ENCODE data around the gene DHX8. TPM values are rescaled to one million over a fixed set of nuclear protein-coding genes. Genes with fewer than 3 reads are reported as not detected.

DHX8 gene
- total and polyA plus RNA-seq, 2 of the 4 experiments (the other 2 are of a cell fraction) = 21.8 to 50.0 TPM

- POLR2A ChIA-PET (ENCODE audit: unreplicated experiment) = no interaction called here
These were observed 75.0 kb downstream of the DHX8 start for GRCh38 chr17:43558805-43559160.

More at GRCh38 chr17:43558805-43559160, 75.0 kb downstream of the DHX8 start:
- Histone ChIP-seq H4K8ac (ENCODE audit: low read depth in 2 of 2, low read length in 2 of 2) (no peak overlapping the region), H3K56ac (ENCODE audit: extremely low read depth, insufficient read depth, low read length) (no peak overlapping the region), H2BK15ac (ENCODE audit: low read depth, low read length) (no peak overlapping the region), H2BK5ac (ENCODE audit: low read depth, low read length, poor library complexity, severe bottlenecking) (no peak overlapping the region), H3K23ac (ENCODE audit: low read depth, low read length) (no peak overlapping the region), H3K4me3 (ENCODE audit: insufficient read depth, low read depth, low read length) (no peak overlapping the region), H2AFZ (replicated peaks; ENCODE audit: low read length, poor library complexity) (no peak overlapping the region), H3K36me3 (ENCODE audit: control insufficient read depth, insufficient read depth, low read length) (no peaks in the 10 kb centered on the region), H3K9me3 (ENCODE audit: control insufficient read depth, insufficient read depth, low read length) (no peaks in the 10 kb centered on the region), H3K9me1 (ENCODE audit: insufficient read depth, low read length) (0 out of 2 replicates have a peak, but pooled peaks cover 4% of the 10 kb centered on the region), H2AK9ac (replicated peaks; ENCODE audit: low read depth, low read length, poor library complexity) (peak overlapping the region; percentile 17), H4K20me1 (ENCODE audit: insufficient read depth, low read length) (no peaks in the 10 kb centered on the region), H4K5ac (ENCODE audit: low read depth, low read length) (no peak overlapping the region), H3K18ac (ENCODE audit: low read depth, low read length) (no peak overlapping the region), H2AK5ac (ENCODE audit: low read depth, low read length) (no peak overlapping the region), H3K14ac (replicated peaks; ENCODE audit: low read depth, low read length) (no peak overlapping the region), H3K27me3 (ENCODE audit: control insufficient read depth, insufficient read depth, low read length) (no peaks in the 10 kb centered on the region; the same call in 1 of the 2 replicates), H3K79me1 (ENCODE audit: low read depth in 1 of 2, low read length in 2 of 2) (no peaks in the 10 kb centered on the region), H3K27ac (ENCODE audit: insufficient read depth, low read length) (no peak overlapping the region), H3K9ac (ENCODE audit: low read depth, low read length) (no peak overlapping the region), H3K4ac (ENCODE audit: low read depth, low read length) (no peak overlapping the region), H2BK120ac (ENCODE audit: low read depth, low read length) (no peak overlapping the region), H2BK20ac (ENCODE audit: low read depth, low read length) (no peak overlapping the region), H4K91ac (ENCODE audit: insufficient read depth, low read depth, low read length) (no peak overlapping the region), H3K4me2 (ENCODE audit: low read depth, low read length) (no peak overlapping the region), H3K4me1 (ENCODE audit: control insufficient read depth, insufficient read depth, low read length) (peaks cover 3% of the 10 kb centered on the region)
- no TSS peak for BruUV-seq (replicated peaks)
- ATAC-seq (ENCODE audit: low read depth) (no peak), DNase-seq (no peak)
- CTCF ChIA-PET = no interaction called here
- WGBS, 2 experiments (ENCODE audit: extremely low coverage in 2 of 2, insufficient read length in 1 of 2) = no CpG with 5 or more reads among the region's 5 CpGs
- TF ChIP-seq POLR2A (IDR thresholded peaks at IDR 0.05; ENCODE audit: low read depth, low read length) = no peak
- no peak for TF ChIP-seq CHD1 (IDR thresholded peaks at IDR 0.05; ENCODE audit: low read depth, low read length)
- TF ChIP-seq RFX5 (IDR thresholded peaks at IDR 0.05; ENCODE audit: low read depth, low read length) = no peak
- no peak for TF ChIP-seq MAZ (IDR thresholded peaks at IDR 0.05; ENCODE audit: borderline replicate concordance, low read depth, low read length)
- TF ChIP-seq RAD21 (IDR thresholded peaks at IDR 0.05; ENCODE audit: low read length) = no peak
- no peak for TF ChIP-seq SMC3 (IDR thresholded peaks at IDR 0.05; ENCODE audit: low read depth, low read length)
- TF ChIP-seq CEBPB (IDR thresholded peaks at IDR 0.05; ENCODE audit: low read depth, low read length) = no peak
- TF ChIP-seq CTCF (conservative IDR thresholded peaks at IDR 0.05; ENCODE audit: low read depth, low read length) = no peak
- TF ChIP-seq FOS (IDR thresholded peaks at IDR 0.05; ENCODE audit: low read depth, low read length) = no peak
- no peak for TF ChIP-seq BHLHE40 (IDR thresholded peaks at IDR 0.05; ENCODE audit: low read depth, low read length)
- TF ChIP-seq ELK1 (IDR thresholded peaks at IDR 0.05; ENCODE audit: borderline replicate concordance, low read depth, low read length) = no peak
- intact Hi-C loops (cut with micrococcal nuclease) = no loop called here
- dilution Hi-C loops (cut with HindIII; ENCODE audit: low sequenced_read_pairs, unreplicated experiment) = no loop called here
- in situ Hi-C loops (cut with MboI; ENCODE audit: low sequenced_read_pairs) = no loop called here
